MM.1S (cell line): ENCODE data around the gene NUP160.
"Not testable (repeated sequence)": the region's sequence is repeated elsewhere in the genome, so short reads cannot be mapped to it uniquely, and the experiment has no call there.

ENCODE experiments used
- DNase-seq: peaks from one replicate; pipeline ENCODE4 v3.0.0-alpha.2; 2015
- H2AFZ ChIP-seq: fragments of 300-600 bp; sonication (generic); 2 replicates; pipeline ENCODE4 v1.6.0; 2016; ENCODE audit warnings: antibody characterized with exemption, low read length
- H3F3A ChIP-seq: fragments of 300-600 bp; sonication (generic); 2 replicates; pipeline ENCODE4 v1.6.1; 2016; ENCODE audit warnings: mild to moderate bottlenecking, antibody characterized with exemption, low read length, moderate library complexity, mixed read lengths; ENCODE audit not compliant: insufficient read depth
- H3K27ac ChIP-seq: fragments of 300-600 bp; sonication (generic); 2 replicates; pipeline ENCODE4 v1.5.1; 2016; ENCODE audit warnings: mild to moderate bottlenecking, low read length
- H3K27me3 ChIP-seq: fragments of 300-600 bp; sonication (generic); replicated peaks from 2 replicates; pipeline ENCODE4 v1.6.0; 2016; ENCODE audit warnings: low read length; ENCODE audit not compliant: insufficient read depth
- H3K36me3 ChIP-seq: fragments of 300-600 bp; sonication (generic); replicated peaks from 2 replicates; pipeline ENCODE4 v1.6.1; 2016; ENCODE audit warnings: mild to moderate bottlenecking, low read length, mixed read lengths; ENCODE audit not compliant: insufficient read depth
- H3K4me1 ChIP-seq: fragments of 300-600 bp; sonication (generic); 2 replicates; pipeline ENCODE4 v1.6.1; 2016; ENCODE audit warnings: low read length, mixed read lengths
- H3K4me2 ChIP-seq: fragments of 300-600 bp; sonication (generic); 2 replicates; pipeline ENCODE4 v1.6.0; 2016; ENCODE audit warnings: low read depth, low read length
- H3K4me3 ChIP-seq: fragments of 300-600 bp; sonication (generic); 2 replicates; pipeline ENCODE4 v1.5.1; 2016; ENCODE audit warnings: low read length, mixed read lengths
- H3K79me2 ChIP-seq: fragments of 300-600 bp; sonication (generic); 2 replicates; pipeline ENCODE4 v1.6.1; 2016; ENCODE audit warnings: mixed run types, low read length, mixed read lengths
- H3K9ac ChIP-seq: fragments of 300-600 bp; sonication (generic); 2 replicates; pipeline ENCODE4 v1.6.1; 2016; ENCODE audit warnings: low read length, mixed read lengths
- H3K9me2 ChIP-seq: fragments of 300-600 bp; sonication (generic); replicated peaks from 2 replicates; pipeline ENCODE4 v1.6.1; 2016; ENCODE audit warnings: mild to moderate bottlenecking, low read length, mixed read lengths; ENCODE audit not compliant: insufficient read depth
- H3K9me3 ChIP-seq: fragments of 300-600 bp; sonication (generic); replicated peaks from 2 replicates; pipeline ENCODE4 v1.6.1; 2016; ENCODE audit warnings: mild to moderate bottlenecking, low read length, mixed read lengths; ENCODE audit not compliant: insufficient read depth
- H4K20me1 ChIP-seq: fragments of 300-600 bp; sonication (generic); 2 replicates; pipeline ENCODE4 v1.6.1; 2016; ENCODE audit warnings: mild to moderate bottlenecking, low read length, moderate library complexity, mixed read lengths; ENCODE audit not compliant: insufficient read depth
- EZH2 ChIP-seq: fragments of 300-600 bp; sonication (generic); optimal IDR thresholded peaks from 2 replicates; pipeline ENCODE3; 2017; ENCODE audit warnings: low read depth, mild to moderate bottlenecking, antibody characterized with exemption, low read length, mixed read lengths
- EZH2phosphoT487 ChIP-seq: fragments of 300-600 bp; sonication (generic); IDR thresholded peaks from 2 replicates; pipeline ENCODE4 v1.6.1; 2018; ENCODE audit warnings: antibody characterized with exemption, low read length
- TF ChIP-seq, protein P1 (sequence below): fragments of 300-600 bp; sonication (generic); IDR thresholded peaks from 2 replicates; pipeline ENCODE4 v1.5.1; 2016; ENCODE audit warnings: antibody characterized with exemption, low read length, mixed read lengths

Gene NUP160

DNA sequence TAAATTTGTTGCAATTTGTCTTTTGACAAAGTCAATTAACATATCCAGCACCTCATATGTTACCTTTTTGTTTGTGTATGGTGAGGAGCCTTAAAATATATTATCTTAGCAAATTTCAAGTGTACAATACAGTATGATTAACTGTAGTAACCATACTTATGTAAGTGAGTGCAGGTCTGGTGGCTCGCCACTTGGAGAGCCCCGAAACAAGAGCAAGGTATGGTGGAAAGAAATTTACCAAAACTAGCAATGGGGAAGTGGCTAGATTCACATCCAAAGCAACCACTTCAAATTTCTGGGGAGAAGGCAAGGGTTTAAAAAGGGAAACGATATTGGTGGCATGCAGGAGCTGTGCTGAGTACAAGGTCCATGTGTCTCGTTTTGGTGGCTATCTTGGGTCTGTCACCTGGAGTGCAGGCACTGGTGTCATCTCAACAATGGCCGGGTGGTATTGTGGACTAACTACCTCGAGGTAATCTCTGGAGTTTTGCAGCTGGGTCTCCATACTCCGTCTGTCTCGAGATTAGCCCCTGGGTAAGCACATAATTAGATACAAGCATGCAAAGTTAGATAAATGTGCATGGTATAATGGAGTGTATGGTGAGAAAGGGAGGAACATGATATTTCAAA lies 72.8 kb downstream of the NUP160 start:
- Histone ChIP-seq H3K79me2 (no peaks in the 10 kb centered on the region), H3F3A (0 out of 2 replicates have a peak, but pooled peaks cover 6% of the 10 kb centered on the region), H3K4me1 (no peaks in the 10 kb centered on the region), H3K9me3 (no peaks in the 10 kb centered on the region), H3K4me3 (no peak overlapping the region), H3K9ac (no peak overlapping the region), H3K4me2 (no peak overlapping the region), H3K36me3 (peaks cover 6% of the 10 kb centered on the region; the same call in 1 of the 2 replicates), H4K20me1 (no peaks in the 10 kb centered on the region), H3K9me2 (no peaks in the 10 kb centered on the region), H2AFZ (no peak overlapping the region), H3K27ac (no peak overlapping the region), H3K27me3 (no peaks in the 10 kb centered on the region)
- no peak for DNase-seq
- TF ChIP-seq EZH2phosphoT487: no peak
- TF ChIP-seq, protein P1, sequence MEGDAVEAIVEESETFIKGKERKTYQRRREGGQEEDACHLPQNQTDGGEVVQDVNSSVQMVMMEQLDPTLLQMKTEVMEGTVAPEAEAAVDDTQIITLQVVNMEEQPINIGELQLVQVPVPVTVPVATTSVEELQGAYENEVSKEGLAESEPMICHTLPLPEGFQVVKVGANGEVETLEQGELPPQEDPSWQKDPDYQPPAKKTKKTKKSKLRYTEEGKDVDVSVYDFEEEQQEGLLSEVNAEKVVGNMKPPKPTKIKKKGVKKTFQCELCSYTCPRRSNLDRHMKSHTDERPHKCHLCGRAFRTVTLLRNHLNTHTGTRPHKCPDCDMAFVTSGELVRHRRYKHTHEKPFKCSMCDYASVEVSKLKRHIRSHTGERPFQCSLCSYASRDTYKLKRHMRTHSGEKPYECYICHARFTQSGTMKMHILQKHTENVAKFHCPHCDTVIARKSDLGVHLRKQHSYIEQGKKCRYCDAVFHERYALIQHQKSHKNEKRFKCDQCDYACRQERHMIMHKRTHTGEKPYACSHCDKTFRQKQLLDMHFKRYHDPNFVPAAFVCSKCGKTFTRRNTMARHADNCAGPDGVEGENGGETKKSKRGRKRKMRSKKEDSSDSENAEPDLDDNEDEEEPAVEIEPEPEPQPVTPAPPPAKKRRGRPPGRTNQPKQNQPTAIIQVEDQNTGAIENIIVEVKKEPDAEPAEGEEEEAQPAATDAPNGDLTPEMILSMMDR: no peak
- TF ChIP-seq EZH2: no peak

GRCh38 chr11:47773882-47774281 lies 74.3 kb downstream of the NUP160 start:
- TF ChIP-seq EZH2phosphoT487 (no peak), EZH2 (no peak)
- TF ChIP-seq, protein P1: no peak
- no peak overlapping the region for H3K27ac ChIP-seq
- H3K4me3 ChIP-seq: no peak overlapping the region
- H3K27me3 ChIP-seq: no peaks in the 10 kb centered on the region
- no peaks in the 10 kb centered on the region for H3K79me2 ChIP-seq
- H3K9ac ChIP-seq: no peak overlapping the region
- H3K4me1 ChIP-seq: no peaks in the 10 kb centered on the region
- no peak overlapping the region for H3K4me2 ChIP-seq
- no peaks in the 10 kb centered on the region for H4K20me1 ChIP-seq
- no peak overlapping the region for H2AFZ ChIP-seq
- 0 out of 2 replicates have a peak, but pooled peaks cover 6% of the 10 kb centered on the region for H3F3A ChIP-seq
- no peaks in the 10 kb centered on the region for H3K9me2 ChIP-seq
- peaks cover 4% of the 10 kb centered on the region; the same call in 1 of the 2 replicates for H3K36me3 ChIP-seq
- H3K9me3 ChIP-seq: no peaks in the 10 kb centered on the region
- no peak for DNase-seq

DNA sequence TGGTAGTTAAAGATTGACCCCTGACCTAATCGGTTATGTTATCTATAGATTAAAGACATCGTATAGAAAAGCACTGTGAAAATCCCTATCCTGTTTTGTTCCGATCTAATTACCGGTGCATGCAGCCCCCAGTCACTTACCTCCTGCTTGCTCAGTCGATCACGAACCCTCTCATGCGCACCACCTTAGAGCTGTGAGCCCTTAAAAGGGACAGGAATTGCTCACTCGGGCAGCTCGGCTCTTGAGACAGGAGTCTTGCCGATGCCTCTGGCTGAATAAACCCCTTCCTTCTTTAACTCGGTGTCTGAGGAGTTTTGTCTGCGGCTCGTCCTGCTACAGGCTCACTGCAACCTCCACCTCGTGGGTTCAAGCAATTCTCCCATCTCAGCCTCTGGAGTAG lies 78.6 kb downstream of the NUP160 start:
- H3K9me3 ChIP-seq, H2AFZ ChIP-seq, DNase-seq, H3K27me3 ChIP-seq, H4K20me1 ChIP-seq, H3K9me2 ChIP-seq, H3K4me3 ChIP-seq, H3K27ac ChIP-seq, H3K9ac ChIP-seq, H3K36me3 ChIP-seq, H3K4me2 ChIP-seq: not testable (repeated sequence)
- Histone ChIP-seq H3K79me2 (peaks cover 26% of the 10 kb centered on the region), H3K4me1 (peaks cover 13% of the 10 kb centered on the region), H3F3A (peaks cover 16% of the 10 kb centered on the region)

- DNase-seq: peak; percentile 37
- Histone ChIP-seq H3K36me3 (no peaks in the 10 kb centered on the region; the same call in 1 of the 2 replicates), H3F3A (peaks cover 16% of the 10 kb centered on the region), H3K4me3 (peak overlapping the region; percentile 72), H3K27me3 (no peaks in the 10 kb centered on the region), H3K4me1 (peaks cover 13% of the 10 kb centered on the region), H3K9ac (peak overlapping the region; percentile 97), H3K9me2 (no peaks in the 10 kb centered on the region), H3K79me2 (peaks cover 40% of the 10 kb centered on the region), H4K20me1 (0 out of 2 replicates have a peak, but pooled peaks cover 5% of the 10 kb centered on the region), H3K9me3 (no peaks in the 10 kb centered on the region), H3K27ac (peak overlapping the region; percentile 96), H3K4me2 (peak overlapping the region; percentile 74), H2AFZ (peak overlapping the region; percentile 67)
- TF ChIP-seq EZH2phosphoT487 (no peak), EZH2 (no peak)
- TF ChIP-seq, protein P1: no peak
These were observed 80.0 kb downstream of the NUP160 start for GRCh38 chr11:47768101-47768612.
